Activated CD8-positive, alpha-beta memory T cell treated with anti-CD3 and anti-CD28 coated beads for 1 hour (primary cell): ENCODE measurements around the gene LRRC28.

ENCODE experiments used
- DNase-seq, 2 donors: peaks; one replicate each; pipeline ENCODE4 v3.0.0-alpha.2; 2020; ENCODE audit warnings: low read depth in 1 of 2; ENCODE audit errors: extremely low read depth in 1 of 2

Gene LRRC28

DNA sequence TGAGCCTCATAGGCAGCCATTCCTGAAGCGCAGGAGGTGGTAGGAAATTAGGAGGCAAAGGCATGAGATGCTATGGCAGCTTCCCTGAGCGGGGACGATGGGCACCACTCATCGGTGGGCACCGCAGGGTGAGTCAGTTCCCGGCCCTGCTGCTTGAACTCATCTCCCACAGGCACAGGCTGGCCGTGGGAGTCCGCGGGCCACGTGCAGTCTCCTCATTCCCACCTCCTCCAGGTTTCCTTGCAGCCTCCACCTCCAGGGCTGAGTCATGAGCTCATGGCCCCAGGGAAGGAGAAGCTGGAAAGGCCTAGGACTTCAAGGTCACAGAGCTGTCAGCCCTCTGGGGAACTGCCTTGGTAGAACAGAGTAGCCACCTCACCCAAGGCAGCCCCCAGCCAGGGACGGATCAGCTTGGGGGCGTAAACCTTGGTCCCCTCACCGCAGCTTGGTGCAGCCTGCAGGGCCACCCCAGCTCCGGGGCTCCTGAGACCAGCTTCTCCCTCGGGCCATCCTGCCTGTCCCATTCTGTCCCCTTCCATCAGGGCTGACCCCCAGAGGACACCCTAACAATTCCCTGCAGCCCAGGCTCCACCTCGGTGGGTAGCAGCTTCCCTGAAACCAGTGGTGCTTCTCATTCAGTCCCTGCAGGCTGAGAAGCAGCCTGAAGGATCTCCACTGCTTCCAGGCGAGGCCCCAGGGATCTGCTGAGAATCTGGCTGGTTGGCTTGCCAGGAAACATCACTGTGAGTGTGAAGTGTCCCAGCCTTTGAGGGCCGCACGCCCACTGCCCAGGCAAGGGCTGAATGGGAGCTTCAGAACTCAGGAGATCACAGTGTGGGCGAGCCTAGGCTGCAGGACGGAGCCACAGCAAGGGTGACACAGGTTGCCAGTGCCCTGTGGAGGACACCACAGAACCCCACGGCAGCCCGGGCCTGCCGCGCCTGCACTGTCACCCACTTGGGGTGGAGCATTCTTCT lies 163.8 kb downstream of the LRRC28 start:
- DNase-seq: no peak

DNA sequence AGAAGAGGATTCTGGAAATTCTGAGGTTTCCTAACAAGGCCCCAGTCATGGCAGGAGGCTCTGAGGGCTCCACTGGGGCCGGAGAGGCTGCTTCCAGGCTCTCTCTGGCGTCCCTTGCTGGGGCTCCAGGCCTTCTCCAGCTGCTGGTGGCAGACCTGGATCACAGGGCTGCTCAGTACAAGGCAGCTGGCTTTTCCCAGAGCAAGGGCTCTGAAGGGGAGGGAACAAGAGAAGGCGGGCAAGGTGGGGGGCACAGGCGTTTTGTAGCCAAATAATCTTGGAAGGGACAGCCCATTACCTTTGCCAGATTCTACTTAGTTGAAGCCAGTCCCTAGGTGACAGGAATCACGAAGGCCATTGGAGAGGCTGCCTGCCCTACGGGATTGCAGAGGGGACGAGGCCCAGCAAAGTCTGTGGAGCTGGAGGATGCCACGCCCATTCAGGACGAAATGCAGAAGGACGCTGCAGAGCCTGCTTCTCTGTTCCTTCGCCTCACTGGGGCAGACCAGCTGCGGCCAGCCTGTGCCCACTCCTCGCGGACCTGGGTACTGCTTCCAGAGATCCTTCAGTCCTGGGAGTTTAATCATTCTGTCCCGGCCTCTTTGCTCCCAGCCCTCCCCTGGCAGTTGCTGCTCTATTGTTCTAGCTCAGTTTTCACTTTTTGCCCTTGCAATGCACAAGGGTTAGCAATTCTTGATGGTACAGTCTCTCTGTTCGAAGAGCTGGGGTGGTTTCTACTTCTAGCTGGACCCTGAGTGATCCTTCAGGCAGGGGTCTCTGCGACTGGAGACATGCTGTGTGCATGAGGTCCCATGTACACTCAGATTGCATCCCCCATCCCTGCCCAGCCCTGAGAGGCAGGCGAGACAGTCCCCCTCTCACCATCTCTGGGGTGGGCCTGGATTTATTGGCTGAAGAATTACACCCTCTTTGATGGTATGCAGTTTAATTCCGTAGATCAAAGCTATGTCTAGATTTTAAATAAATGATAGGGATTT lies 165.2 kb downstream of the LRRC28 start:
- DNase-seq: no peak

DNA sequence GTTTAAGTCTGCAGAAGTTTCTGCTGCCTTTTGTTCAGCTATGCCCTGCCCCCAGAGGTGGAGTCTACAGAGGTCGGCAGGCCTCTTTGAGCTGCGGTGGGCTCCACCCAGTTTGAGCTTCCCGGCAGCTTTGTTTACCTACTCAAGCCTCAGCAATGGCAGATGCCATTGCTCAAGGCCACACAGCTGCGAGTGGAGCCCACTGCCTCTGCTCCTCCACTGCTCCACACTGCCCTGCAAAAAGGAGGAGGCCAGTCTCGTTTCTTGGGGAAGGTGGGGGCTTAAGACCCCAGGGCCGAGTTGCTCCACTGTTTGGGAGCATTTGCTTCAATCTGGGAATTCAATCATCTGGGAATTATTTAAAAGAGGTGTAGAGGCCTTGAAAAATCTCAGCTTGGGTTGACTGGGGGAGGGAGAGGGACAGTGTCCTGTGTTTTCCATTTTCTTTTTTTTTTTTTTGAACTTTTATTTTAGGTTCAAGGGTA lies 169.9 kb downstream of the LRRC28 start:
- DNase-seq: peak in 1 of 2 donors; percentile 22

DNA sequence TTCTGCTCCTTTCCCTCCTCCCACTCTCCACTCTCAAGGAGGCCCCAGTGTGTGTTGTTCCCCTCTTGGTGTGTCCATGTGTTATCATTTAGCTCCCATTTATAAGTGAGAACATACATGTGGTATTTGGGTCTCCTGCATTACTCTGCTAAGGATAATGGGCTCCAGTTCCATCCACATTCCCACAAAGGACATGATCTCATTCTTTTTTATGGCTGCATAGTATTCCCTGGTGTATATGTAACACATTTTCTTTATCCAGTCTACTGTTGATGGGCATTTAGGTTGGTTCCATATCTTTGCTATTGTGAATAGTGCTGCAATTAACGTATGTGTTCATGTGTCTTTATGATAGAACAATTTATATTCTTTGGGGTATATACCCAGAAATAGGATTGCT lies 170.5 kb downstream of the LRRC28 start:
- DNase-seq: no peak

DNA sequence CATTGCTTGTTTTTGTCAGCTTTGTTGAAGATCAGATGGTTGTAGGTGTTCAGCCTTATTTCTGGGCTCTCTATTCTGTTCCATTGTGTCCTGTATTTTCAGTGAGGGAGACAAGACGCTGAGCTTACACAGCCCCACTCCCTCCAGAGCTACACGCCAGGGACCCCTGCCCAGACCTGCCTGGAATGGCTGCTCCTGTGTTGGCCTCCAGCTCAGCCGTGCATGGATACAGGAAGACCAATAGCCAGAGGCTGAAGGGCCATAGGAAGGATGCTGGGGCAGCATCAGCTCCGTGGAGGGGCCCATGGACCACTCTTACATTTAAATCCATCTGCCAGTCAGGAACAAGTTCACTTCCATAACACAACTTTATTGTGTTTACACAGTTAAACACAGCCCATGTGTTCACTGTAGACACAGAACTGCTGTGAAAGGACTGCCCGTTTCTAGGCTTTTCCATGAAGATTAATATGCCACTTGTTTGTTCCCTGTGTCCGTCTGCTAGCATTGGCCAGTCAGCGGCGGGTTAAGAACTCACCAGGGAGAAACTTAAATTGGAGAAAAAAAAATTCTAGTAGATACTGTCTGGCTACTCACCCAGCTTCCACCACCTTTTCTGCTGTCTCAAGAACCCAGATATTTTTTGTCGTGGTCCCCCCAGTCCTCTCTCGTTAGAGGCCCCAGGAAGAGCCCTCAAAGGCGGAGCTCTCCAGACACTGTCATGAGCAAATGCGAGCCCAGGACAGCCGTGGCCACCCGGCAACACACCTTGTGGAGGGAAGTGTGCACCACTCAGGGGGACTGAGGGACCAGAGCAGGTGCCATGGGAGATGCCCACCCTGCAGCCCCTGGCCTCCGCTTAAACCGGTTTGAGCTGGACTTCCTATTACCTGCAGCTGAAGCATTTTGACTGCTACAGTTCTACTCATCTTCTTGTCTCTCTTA lies 172.2 kb downstream of the LRRC28 start:
- DNase-seq: no peak

DNA sequence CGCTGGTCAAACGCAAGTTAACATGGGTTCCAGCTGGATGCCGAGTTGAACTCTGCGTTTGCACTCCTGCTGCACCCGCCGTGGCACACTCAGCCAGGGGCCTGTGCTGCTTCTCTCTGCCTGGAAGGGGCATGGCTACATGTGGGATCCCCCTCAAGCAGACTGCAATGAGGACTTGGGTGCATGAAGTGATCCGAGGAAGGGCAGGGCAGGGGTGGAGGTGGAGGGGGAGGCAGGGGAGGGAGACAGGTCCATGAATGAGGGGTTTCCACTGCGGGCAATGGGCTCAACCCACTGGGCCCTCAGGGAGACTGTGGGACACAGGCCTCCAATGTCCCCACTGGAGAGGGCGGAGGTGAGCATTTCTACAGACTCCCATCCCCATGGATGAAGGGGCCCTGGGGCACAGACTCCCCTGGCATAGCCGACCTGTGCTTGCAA lies 172.9 kb downstream of the LRRC28 start:
- no peak for DNase-seq

DNA sequence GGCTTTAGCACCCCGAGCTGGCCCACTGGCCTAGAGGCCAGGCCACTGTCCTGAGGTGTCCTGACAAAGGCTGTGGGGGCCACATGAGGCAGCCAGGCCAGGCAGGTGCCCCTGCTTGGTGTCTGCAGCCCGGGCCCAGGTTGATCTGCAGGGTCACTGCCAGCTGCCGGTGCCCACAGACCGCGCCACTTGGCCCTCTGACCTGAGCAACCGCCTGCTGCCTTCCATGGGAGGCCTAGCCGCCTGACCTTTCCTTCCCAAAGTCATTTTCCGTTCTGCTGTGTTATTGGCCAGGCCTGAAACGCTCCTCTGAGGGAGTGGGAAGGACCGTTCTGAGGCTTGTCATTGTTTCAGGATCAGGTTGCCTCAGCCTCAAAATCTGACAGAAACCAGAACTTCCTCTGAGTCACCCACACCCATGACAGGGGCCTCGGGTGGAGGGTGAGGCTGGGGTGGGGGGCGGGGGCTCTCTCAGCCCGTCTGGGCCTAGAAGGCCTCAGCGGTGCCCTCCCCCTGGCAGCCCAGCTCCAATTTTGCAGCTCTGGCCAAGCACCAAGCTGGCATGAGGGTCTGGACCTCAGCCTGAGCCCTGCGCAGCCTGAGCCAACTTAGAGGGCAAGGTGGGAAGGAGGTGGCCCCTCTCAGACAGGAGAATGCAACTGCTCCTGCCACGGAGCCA lies 173.8 kb downstream of the LRRC28 start:
- DNase-seq: no peak

DNA sequence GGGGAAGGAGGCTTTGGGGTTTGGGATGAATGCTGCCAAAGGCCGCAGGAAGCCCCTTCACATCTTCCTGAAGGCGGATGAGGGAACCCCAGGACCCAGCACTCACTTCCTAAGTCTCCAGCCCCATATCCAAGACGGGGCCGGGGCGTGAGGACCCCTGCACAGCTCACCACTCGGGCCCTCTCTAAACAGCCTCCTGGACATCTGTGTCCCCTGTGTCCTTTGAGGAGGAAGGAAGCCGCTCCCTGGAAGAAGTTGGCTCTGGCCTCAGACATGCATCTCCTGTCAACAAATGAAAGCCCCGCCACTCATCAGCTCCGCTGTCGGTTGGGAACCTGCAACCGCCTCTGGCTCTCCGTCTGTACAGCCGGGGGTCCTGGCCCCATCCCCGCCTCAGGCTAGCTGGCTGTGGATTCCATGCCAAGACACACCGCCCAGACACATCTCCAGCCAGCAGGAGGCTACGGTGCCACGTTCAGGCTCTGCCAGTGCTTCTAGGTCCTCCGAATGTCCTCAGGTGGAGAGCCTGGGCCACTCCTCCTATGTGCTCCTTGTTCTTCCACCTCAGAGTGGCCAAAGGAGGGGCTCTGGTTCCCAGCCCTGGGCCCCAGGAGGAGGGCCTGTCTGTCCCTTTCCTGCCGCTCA lies 174.5 kb downstream of the LRRC28 start:
- DNase-seq: no peak

DNA sequence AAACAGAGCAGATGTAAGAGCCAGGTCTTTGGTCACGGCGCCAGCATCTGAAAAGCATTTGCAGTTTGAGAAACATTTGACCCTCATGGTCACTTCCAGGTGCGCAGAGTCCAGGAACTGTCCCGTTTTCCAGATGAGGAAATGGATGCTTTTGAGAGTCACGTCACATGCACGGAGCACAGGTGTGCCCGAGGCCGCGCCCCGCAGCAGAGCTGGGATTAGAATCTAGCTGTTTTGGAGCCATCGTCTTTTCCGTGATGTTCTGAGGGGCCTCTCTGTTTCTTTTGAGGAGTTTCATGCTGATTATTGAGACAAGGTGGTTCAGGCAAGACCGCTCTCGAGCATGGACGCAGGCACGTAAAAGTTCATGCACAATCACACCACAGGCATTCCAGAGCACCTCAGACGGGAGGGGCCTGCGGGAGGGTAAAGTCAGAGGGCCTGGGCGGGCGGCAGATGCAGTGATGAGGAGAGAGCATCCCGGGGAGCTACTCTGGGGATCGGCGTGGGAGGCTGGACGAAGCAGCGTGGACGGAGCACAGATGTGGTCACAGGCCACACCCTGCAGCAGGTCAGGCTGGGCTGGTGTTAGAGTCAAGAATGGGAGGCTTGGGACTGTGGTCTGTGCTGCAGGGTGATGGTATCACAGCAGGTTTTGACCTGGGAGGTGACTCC lies 175.3 kb downstream of the LRRC28 start:
- DNase-seq: no peak

DNA sequence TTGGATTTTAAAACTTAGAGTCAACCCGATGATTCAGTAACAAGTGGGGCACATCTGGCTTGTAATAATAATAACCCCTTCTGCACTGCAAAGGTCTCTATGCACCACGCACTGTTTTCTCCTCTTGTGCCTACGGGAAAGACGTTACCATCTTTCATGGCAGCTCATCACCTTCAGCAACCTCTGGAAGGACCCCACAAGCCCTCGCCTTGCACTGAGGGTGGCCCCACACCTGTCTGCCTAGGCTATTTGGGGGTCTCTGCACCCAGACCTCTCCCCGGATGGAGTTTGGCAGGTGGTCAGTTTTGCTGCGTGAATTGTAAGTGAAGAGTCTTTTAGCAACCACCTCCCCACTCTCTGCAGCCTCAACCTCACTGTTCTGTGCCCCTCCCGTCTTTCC lies 175.9 kb downstream of the LRRC28 start:
- DNase-seq: no peak

DNA sequence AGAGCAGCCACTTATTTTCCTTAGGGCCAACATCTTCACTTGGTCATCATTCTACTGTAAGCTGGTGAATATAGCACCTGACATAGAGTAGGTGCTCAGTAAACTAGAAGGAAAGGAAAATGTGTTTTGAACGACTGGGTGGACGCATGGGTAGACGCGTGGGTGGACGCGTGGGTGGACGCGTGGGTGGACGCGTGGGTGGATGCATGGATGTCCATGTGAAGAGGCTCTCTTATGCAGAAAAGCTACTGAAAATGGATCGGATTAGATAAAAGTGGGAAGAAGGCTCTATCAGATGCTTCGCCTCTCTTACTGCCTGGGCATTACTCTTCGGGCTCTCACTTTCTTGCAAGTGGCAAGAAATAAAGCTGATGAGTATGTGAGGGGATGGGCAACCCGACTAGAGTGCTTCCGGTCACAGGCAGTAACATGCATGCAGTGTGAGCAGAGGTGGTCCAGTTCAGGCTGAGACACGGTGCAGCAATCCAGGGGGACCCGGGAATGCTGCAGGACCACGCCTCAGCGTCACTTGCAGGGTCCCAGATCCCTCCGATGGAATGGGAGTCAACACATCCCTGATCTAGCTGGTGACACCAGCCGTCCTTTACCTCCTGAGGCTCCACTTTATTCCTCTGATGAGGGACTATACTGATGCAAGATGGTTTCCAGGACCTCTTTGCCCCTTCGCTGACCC lies 176.5 kb downstream of the LRRC28 start:
- DNase-seq: no peak

DNA sequence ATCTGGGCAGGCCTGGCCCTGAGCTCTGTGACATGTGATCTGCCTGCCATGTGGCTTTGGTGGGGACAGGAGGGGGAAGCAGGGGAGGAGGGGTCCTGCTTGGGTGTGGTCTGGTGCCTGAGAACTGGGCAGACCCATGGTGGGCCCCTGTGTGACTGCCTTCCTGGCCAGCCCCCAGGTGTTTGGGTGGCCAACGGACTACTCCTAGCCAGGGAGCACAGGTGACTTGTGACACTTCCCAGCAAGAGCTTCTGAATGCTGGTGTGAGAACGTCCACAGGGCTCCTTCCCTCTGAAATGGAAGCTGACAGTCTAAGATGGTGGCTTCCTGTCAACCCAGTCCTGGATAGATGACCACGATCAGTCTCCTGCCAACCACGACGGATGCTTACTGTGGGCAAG lies 178.4 kb downstream of the LRRC28 start:
- no peak for DNase-seq

DNA sequence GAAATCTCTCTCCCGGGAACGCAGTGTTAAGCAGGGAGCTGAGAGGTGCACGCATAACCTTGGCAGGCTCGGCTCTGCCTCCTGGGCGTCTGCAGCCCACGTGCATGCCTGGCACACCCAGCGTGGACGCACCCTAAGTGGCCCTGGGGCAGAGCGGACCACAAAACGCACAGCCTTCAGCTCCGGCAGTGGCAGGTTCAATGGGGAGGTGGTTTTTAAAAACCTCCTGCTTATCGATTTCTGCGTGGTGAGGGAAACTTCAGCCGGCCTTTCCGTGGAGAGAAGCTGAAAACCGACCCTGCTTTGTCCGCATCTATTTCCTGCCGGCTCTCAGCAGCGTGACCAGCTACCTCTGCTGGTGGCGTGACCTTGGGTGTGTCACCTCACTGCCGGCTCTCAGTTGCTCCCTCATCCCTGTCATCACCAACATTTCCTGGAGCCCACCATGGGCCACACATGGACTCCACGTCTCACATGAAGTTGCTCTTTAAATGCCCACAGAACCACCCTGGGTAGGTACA lies 179.7 kb downstream of the LRRC28 start:
- no peak for DNase-seq

DNA sequence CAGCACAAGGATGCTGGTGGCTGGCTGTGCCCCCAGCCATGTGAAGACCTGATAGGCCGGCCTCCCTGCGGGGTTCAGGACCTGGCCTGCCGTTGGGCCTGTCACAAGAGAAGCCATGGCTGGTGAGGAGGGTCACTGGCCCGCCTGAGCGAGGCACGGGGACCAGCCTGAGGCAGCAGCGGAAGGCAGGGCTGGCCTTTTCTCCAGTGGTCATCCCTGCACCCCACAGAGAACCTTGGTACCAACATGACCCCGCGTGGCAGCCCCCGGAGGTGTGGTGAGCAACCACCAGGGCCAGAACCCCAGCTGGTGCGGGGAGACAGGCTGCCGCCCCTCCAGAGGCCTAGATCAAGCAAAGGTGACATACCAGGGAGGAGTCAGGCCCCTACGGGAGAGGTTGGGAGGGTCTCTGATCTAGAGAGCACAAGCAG lies 180.4 kb downstream of the LRRC28 start:
- no peak for DNase-seq

DNA sequence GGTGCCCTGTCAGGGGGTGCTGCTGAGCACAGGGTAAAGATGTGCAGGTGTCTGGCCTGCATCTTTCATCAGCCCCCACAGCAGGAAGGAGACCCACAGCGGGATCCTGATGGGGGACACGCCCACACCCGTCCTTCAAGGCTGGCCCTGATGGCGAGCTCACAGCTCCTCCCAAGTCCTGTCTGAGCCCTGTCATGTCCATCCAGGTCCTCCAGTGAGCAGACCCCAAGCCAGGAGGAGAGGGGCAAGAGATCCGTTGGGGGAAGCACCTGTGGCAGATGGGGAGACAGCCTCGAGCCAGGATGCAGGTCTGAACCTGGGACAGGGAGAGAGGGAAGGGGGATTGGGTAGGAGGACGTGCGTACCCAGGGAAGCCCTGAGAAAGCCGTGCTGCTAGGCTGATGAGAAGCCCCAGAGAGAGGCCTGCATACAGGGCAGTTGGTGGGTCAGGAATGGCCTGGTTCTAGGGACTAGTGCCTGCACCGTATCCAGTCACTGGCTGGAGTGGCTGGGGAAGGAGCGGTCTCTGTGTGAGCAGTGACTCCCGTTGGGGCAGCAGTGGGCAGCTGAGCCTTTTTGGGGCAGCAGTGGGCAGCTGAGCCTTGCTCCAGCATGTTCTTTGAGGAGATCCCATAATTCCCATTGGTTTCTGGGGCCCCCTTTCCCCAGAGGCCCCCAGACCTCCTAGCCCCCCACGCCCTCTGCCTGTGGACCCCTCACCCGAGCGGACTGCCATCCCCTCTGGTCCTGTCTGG lies 181.2 kb downstream of the LRRC28 start:
- DNase-seq: no peak

DNA sequence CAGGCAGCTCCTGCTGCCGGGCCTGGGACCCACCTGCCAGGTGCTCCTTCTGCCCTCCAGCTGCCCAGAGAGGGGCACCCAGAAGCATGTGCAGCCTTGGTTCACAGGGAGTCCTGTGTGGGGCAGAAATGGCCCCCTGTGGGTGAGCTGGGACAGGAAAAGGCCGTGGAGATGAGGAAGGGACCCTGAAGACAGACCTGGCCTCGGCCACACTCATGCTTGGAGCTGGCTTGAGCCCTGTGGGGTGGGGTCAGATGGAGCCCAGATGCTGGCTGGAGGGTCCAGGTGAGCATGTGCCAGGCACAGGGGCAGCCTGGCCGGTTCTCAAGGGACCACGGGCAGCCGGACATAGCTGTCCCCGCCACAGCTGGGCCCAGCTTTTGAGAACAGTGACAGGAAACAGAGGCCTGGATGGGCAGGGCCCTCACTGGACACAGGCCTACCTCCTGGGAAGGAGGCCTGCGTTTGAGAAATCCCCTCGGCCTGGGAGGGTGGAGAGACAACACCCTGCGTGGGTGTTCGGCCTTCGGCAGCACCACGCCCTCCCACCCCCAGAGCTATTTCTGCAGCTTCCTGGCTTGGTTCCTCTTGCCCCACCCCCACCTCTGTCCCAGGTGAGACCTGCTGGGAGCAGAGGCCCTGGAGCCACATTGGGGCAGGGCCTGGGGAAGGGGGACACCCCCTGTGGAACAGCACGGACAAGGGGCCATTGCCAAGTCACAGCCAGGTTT lies 181.9 kb downstream of the LRRC28 start:
- DNase-seq: no peak
